ENCODE measurements around the gene IRF9. TPM values are rescaled to one million over a fixed set of nuclear protein-coding genes. Genes with fewer than 3 reads are reported as not detected.

IRF9 gene
- total and polyA plus RNA-seq, 2 of the 13 experiments (the other 11 are each of a cell fraction or from before 2014, with no cell fraction given), result 14.9 to 49.7 TPM

DNA sequence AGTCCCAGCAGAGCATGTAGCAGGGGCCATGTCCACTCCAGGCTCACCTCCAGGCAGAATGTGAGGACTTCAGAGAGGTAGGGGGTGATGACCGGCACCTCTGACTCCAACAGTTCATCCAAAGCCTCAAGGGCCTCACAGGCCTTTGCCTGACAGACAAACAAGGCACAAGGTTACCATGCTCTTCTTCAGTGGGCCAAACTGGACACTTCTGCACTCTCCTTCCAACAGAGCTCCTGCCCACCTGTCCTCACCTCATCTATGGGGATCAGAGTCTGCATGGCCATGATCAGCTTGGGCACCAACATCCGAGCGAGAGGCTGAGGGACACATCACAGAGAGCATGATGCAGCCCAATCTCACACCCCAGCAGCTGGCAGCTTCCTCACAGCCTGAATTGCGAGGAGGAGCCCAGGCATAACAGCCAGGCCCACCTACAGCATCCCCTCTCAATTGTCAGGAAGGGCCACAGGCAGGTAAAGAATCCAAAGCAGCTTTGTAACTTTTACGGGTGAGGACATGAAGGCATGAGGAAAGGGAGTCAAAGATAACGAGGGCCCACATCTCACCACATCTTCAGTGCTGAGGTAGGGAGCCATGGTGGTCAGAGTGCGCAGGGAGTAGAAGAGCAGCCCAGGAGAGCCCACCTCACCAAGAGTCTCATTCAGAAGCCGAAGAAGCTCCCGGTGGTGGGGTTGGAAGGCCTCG, 25.9 kb downstream of the IRF9 start (continued):
- TF ChIP-seq, protein P1, sequence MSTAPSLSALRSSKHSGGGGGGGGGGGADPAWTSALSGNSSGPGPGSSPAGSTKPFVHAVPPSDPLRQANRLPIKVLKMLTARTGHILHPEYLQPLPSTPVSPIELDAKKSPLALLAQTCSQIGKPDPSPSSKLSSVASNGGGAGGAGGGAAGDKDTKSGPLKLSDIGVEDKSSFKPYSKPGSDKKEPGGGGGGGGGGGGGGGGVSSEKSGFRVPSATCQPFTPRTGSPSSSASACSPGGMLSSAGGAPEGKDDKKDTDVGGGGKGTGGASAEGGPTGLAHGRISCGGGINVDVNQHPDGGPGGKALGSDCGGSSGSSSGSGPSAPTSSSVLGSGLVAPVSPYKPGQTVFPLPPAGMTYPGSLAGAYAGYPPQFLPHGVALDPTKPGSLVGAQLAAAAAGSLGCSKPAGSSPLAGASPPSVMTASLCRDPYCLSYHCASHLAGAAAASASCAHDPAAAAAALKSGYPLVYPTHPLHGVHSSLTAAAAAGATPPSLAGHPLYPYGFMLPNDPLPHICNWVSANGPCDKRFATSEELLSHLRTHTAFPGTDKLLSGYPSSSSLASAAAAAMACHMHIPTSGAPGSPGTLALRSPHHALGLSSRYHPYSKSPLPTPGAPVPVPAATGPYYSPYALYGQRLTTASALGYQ (CRISPR knock-in tag; IDR thresholded peaks at IDR 0.05), result no peak
- no peak for TF ChIP-seq RBM22 (optimal IDR thresholded peaks at IDR 0.05; ENCODE audit: low read length)
- TF ChIP-seq SALL2 (CRISPR knock-in tag; IDR thresholded peaks at IDR 0.05), result no peak
- TF ChIP-seq SRSF1 (optimal IDR thresholded peaks at IDR 0.05; ENCODE audit: low read depth, low read length), result no peak
- no peak for TF ChIP-seq HMGA1 (CRISPR knock-in tag; conservative IDR thresholded peaks at IDR 0.05)
- no peak for TF ChIP-seq ZNF672 (CRISPR knock-in tag; IDR thresholded peaks at IDR 0.05)
- TF ChIP-seq, protein P2, sequence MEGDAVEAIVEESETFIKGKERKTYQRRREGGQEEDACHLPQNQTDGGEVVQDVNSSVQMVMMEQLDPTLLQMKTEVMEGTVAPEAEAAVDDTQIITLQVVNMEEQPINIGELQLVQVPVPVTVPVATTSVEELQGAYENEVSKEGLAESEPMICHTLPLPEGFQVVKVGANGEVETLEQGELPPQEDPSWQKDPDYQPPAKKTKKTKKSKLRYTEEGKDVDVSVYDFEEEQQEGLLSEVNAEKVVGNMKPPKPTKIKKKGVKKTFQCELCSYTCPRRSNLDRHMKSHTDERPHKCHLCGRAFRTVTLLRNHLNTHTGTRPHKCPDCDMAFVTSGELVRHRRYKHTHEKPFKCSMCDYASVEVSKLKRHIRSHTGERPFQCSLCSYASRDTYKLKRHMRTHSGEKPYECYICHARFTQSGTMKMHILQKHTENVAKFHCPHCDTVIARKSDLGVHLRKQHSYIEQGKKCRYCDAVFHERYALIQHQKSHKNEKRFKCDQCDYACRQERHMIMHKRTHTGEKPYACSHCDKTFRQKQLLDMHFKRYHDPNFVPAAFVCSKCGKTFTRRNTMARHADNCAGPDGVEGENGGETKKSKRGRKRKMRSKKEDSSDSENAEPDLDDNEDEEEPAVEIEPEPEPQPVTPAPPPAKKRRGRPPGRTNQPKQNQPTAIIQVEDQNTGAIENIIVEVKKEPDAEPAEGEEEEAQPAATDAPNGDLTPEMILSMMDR (CRISPR knock-in tag; IDR thresholded peaks at IDR 0.05), result no peak
- no peak for TF ChIP-seq EP300 (IDR thresholded peaks at IDR 0.05; ENCODE audit: low read depth in 2 of 2, low read length in 2 of 2)
- 0 out of 2 replicates have a peak, but pooled peaks have one; percentile 43 for TF ChIP-seq EP300 (CRISPR knock-in tag; IDR thresholded peaks at IDR 0.05; ENCODE audit: borderline replicate concordance)
- no peak for TF ChIP-seq ZNF589 (CRISPR knock-in tag; conservative IDR thresholded peaks at IDR 0.05)
- TF ChIP-seq, protein P3, sequence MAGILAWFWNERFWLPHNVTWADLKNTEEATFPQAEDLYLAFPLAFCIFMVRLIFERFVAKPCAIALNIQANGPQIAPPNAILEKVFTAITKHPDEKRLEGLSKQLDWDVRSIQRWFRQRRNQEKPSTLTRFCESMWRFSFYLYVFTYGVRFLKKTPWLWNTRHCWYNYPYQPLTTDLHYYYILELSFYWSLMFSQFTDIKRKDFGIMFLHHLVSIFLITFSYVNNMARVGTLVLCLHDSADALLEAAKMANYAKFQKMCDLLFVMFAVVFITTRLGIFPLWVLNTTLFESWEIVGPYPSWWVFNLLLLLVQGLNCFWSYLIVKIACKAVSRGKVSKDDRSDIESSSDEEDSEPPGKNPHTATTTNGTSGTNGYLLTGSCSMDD (CRISPR knock-in tag; IDR thresholded peaks at IDR 0.05), result no peak
- no peak for TF ChIP-seq NONO (IDR thresholded peaks at IDR 0.05)
- TF ChIP-seq NONO (CRISPR knock-in tag; conservative IDR thresholded peaks at IDR 0.05), result no peak
- TF ChIP-seq NFATC3 (CRISPR knock-in tag; IDR thresholded peaks at IDR 0.05), result no peak
- no peak for TF ChIP-seq ZNF552 (CRISPR knock-in tag; IDR thresholded peaks at IDR 0.05; ENCODE audit: borderline replicate concordance)
- TF ChIP-seq, protein P4, sequence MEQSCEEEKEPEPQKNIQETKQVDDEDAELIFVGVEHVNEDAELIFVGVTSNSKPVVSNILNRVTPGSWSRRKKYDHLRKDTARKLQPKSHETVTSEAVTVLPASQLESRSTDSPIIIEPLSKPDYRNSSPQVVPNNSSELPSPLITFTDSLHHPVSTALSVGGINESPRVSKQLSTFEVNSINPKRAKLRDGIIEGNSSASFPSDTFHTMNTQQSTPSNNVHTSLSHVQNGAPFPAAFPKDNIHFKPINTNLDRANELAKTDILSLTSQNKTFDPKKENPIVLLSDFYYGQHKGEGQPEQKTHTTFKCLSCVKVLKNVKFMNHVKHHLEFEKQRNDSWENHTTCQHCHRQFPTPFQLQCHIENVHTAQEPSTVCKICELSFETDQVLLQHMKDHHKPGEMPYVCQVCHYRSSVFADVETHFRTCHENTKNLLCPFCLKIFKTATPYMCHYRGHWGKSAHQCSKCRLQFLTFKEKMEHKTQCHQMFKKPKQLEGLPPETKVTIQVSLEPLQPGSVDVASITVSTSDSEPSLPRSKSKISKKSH (CRISPR knock-in tag; IDR thresholded peaks at IDR 0.05; ENCODE audit: borderline replicate concordance), result peak; percentile 44; the same call in 1 of the 2 replicates
- 0 out of 2 replicates have a peak, but pooled peaks have one; percentile 64 for TF ChIP-seq ZNF572 (CRISPR knock-in tag; IDR thresholded peaks at IDR 0.05)
- TF ChIP-seq, protein P5, sequence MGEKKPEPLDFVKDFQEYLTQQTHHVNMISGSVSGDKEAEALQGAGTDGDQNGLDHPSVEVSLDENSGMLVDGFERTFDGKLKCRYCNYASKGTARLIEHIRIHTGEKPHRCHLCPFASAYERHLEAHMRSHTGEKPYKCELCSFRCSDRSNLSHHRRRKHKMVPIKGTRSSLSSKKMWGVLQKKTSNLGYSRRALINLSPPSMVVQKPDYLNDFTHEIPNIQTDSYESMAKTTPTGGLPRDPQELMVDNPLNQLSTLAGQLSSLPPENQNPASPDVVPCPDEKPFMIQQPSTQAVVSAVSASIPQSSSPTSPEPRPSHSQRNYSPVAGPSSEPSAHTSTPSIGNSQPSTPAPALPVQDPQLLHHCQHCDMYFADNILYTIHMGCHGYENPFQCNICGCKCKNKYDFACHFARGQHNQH (CRISPR knock-in tag; IDR thresholded peaks at IDR 0.05), result no peak
- no peak for TF ChIP-seq ELF4 (CRISPR knock-in tag; IDR thresholded peaks at IDR 0.05; ENCODE audit: borderline replicate concordance)
- no peak for TF ChIP-seq ZNF329 (CRISPR knock-in tag; IDR thresholded peaks at IDR 0.05; ENCODE audit: low read depth)
- TF ChIP-seq ZNF563 (CRISPR knock-in tag; IDR thresholded peaks at IDR 0.05), result 0 out of 2 replicates have a peak, but pooled peaks have one; percentile 35
- TF ChIP-seq BORCS8-MEF2B (CRISPR knock-in tag; IDR thresholded peaks at IDR 0.05), result peak; percentile 23; the same call in 1 of the 2 replicates

Data from HepG2 (cell line).